ENCODE measurements around the gene ABCF2. TPM values are rescaled to one million over a fixed set of nuclear protein-coding genes. Genes with fewer than 3 reads are reported as not detected.

ABCF2 gene
- total RNA-seq, 1 experiment from 2014 or later, result 45.8 TPM

GRCh38 chr7:151226560-151226874 lies 488 bp downstream of the ABCF2 start:
- no TSS peak for BruUV-seq (replicated peaks)
- H3K4me3 ChIP-seq, result peak overlapping the region; percentile 70
- ChIA-PET POLR2A (ENCODE audit: unreplicated experiment) (interaction anchor here (0.6 to 1.4 kb wide), 2 partner anchors 110 to 324 kb away, joined by 6 to 7 read pairs; no protein-coding TSS in a partner anchor), CTCF (interaction anchor here (0.6 to 2.5 kb wide), 3 partner anchors 17 to 144 kb away, joined by 3 to 23 read pairs (median 3); no protein-coding TSS in a partner anchor)
- H3K36me3 ChIP-seq (ENCODE audit: low read depth), result peaks cover 38% of the 10 kb centered on the region
- H4K20me1 ChIP-seq (ENCODE audit: insufficient read depth), result no peaks in the 10 kb centered on the region; the same call in 1 of the 2 replicates
- no peaks in the 10 kb centered on the region for H3K27me3 ChIP-seq (ENCODE audit: insufficient read depth, low read depth)
- H3K79me2 ChIP-seq (ENCODE audit: low read depth), result peaks cover 23% of the 10 kb centered on the region
- DNase-seq, result no peak
- peak overlapping the region; percentile 94 for H3K4me2 ChIP-seq
- H3K9me3 ChIP-seq (ENCODE audit: insufficient read depth, low read depth), result no peaks in the 10 kb centered on the region
- no peak for TF ChIP-seq CTCF (conservative IDR thresholded peaks at IDR 0.05)
- no peak for TF ChIP-seq EZH2 (IDR thresholded peaks at IDR 0.05; ENCODE audit: low read depth)
- peaks cover 26% of the 10 kb centered on the region for H3K4me1 ChIP-seq (replicated peaks; ENCODE audit: insufficient read depth)
- H3K9me2 ChIP-seq (ENCODE audit: insufficient read depth), result no peaks in the 10 kb centered on the region
- H3F3A ChIP-seq (ENCODE audit: insufficient read depth, low read depth), result peaks cover 13% of the 10 kb centered on the region; the same call in 1 of the 2 replicates
- peak overlapping the region; percentile 24; the same call in 1 of the 2 replicates for H3K27ac ChIP-seq
- intact Hi-C loops (cut with micrococcal nuclease; ENCODE audit: unreplicated experiment), result loop anchor here (5.0 kb wide), 1 partner anchor 114 kb away; no protein-coding TSS in a partner anchor
- H2AFZ ChIP-seq, result peak overlapping the region; percentile 75

DNA sequence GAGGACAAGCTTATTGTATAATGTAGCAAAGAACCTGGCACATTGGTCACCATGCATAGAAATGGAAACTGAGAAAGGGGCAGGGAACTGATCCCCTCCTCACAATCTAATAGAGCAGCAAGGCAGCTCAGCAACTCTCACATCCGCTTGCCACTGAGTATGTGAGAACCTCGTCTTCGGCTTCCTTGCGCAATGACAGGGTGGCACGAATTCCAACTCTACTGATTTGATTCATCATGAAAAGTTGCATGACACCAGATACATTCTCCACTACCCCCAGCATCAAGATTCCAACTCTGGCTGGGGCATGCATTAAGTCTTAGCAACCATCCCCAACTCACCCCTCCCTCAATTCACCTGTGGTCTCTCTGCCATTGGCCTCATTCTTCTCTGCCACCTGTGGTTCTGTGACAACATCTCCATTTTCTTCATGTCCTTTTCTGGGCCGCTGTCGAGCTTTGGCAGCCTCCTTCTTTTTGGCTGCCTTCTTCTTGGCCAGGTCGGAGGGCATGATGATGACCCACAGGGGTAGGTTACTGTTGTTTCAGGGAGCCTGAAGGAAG lies 976 bp downstream of the ABCF2 start:
- H3K4me2 ChIP-seq, result peak overlapping the region; percentile 94
- ChIA-PET CTCF (no interaction called here), POLR2A (ENCODE audit: unreplicated experiment) (interaction anchor here (1.4 kb wide), 1 partner anchor 110 kb away, joined by 7 read pairs; no protein-coding TSS in a partner anchor)
- no peak overlapping the region for H3K27ac ChIP-seq
- peaks cover 23% of the 10 kb centered on the region for H3K79me2 ChIP-seq (ENCODE audit: low read depth)
- BruUV-seq (replicated peaks), result no TSS peak
- peaks cover 22% of the 10 kb centered on the region for H3K4me1 ChIP-seq (replicated peaks; ENCODE audit: insufficient read depth)
- H3K9me2 ChIP-seq (ENCODE audit: insufficient read depth), result no peaks in the 10 kb centered on the region
- peak overlapping the region; percentile 70 for H3K4me3 ChIP-seq
- H3K9me3 ChIP-seq (ENCODE audit: insufficient read depth, low read depth), result no peaks in the 10 kb centered on the region
- TF ChIP-seq EZH2 (IDR thresholded peaks at IDR 0.05; ENCODE audit: low read depth), result no peak
- no peak for TF ChIP-seq CTCF (conservative IDR thresholded peaks at IDR 0.05)
- intact Hi-C loops (cut with micrococcal nuclease; ENCODE audit: unreplicated experiment), result loop anchor here (5.0 kb wide), 1 partner anchor 114 kb away; no protein-coding TSS in a partner anchor
- peaks cover 38% of the 10 kb centered on the region for H3K36me3 ChIP-seq (ENCODE audit: low read depth)
- peak overlapping the region; percentile 75 for H2AFZ ChIP-seq
- no peaks in the 10 kb centered on the region; the same call in 1 of the 2 replicates for H4K20me1 ChIP-seq (ENCODE audit: insufficient read depth)
- no peak for DNase-seq
- H3K27me3 ChIP-seq (ENCODE audit: insufficient read depth, low read depth), result no peaks in the 10 kb centered on the region
- peaks cover 13% of the 10 kb centered on the region; the same call in 1 of the 2 replicates for H3F3A ChIP-seq (ENCODE audit: insufficient read depth, low read depth)

- H2AFZ ChIP-seq, result no peak overlapping the region
- TF ChIP-seq EZH2 (IDR thresholded peaks at IDR 0.05; ENCODE audit: low read depth) (no peak), CTCF (conservative IDR thresholded peaks at IDR 0.05) (no peak)
- H4K20me1 ChIP-seq (ENCODE audit: insufficient read depth), result peaks cover 4% of the 10 kb centered on the region; the same call in 1 of the 2 replicates
- BruUV-seq (replicated peaks), result no TSS peak
- no peak overlapping the region for H3K4me3 ChIP-seq
- POLR2A ChIA-PET (ENCODE audit: unreplicated experiment), result no interaction called here
- peaks cover 13% of the 10 kb centered on the region; the same call in 1 of the 2 replicates for H3F3A ChIP-seq (ENCODE audit: insufficient read depth, low read depth)
- H3K4me1 ChIP-seq (replicated peaks; ENCODE audit: insufficient read depth), result peaks cover 20% of the 10 kb centered on the region
- no peaks in the 10 kb centered on the region for H3K27me3 ChIP-seq (ENCODE audit: insufficient read depth, low read depth)
- H3K79me2 ChIP-seq (ENCODE audit: low read depth), result peaks cover 23% of the 10 kb centered on the region
- no peak overlapping the region for H3K4me2 ChIP-seq
- H3K27ac ChIP-seq, result no peak overlapping the region
- H3K9me3 ChIP-seq (ENCODE audit: insufficient read depth, low read depth), result no peaks in the 10 kb centered on the region
- H3K9me2 ChIP-seq (ENCODE audit: insufficient read depth), result no peaks in the 10 kb centered on the region
- peaks cover 52% of the 10 kb centered on the region for H3K36me3 ChIP-seq (ENCODE audit: low read depth)
- intact Hi-C loops (cut with micrococcal nuclease; ENCODE audit: unreplicated experiment), result no loop called here
- CTCF ChIA-PET, result no interaction called here
- no peak for DNase-seq
Measured at GRCh38 chr7:151223728-151224127, 3.3 kb downstream of the ABCF2 start.
